Lower lobe of right lung (tissue), 2 donors: Measurements from ENCODE around the gene CEMIP. TPM values are rescaled to one million over a fixed set of nuclear protein-coding genes. Genes with fewer than 3 reads are reported as not detected.

ENCODE experiments used
- ATAC-seq, 2 donors: fragments of 200-7000 bp; cut with Tn5 transposase; one replicate each; pipeline ENCODE4 v1.9.1; 2020 to 2022; ENCODE audit warnings: mild to moderate bottlenecking in 2 of 2, moderate library complexity in 2 of 2
- DNase-seq: peaks from one replicate; pipeline ENCODE4 v3.0.0-alpha.2; 2020
- H3K27ac ChIP-seq: fragments of 200-600 bp; one replicate; pipeline ENCODE4 v1.8.0; 2022
- H3K27me3 ChIP-seq: fragments of 200-600 bp; one replicate; pipeline ENCODE4 v1.8.0; 2022; ENCODE audit warnings: low read depth
- H3K36me3 ChIP-seq: fragments of 200-600 bp; one replicate; pipeline ENCODE4 v1.8.0; 2022; ENCODE audit warnings: mild to moderate bottlenecking
- H3K4me1 ChIP-seq: fragments of 200-600 bp; one replicate; pipeline ENCODE4 v1.8.0; 2022
- H3K4me3 ChIP-seq: fragments of 200-600 bp; one replicate; pipeline ENCODE4 v1.8.0; 2022; ENCODE audit warnings: mild to moderate bottlenecking
- H3K9me3 ChIP-seq: fragments of 200-600 bp; one replicate; pipeline ENCODE4 v1.8.0; 2022
- intact Hi-C: fragments of 100-400 bp; cut with DNase I; formaldehyde crosslinking; loops from one replicate; pipeline ENCODE4 v1.11.0; 2022
- total RNA-seq: library from RNA; stranded (reverse); fragmentation: NEBNext Ultra II Directional; extraction: Animal tissue kit (Norgen Biotek cat#: 25700); gene quantifications from one replicate; pipeline ENCODE4 v1.2.1, GENCODE V29; 2021
- TF ChIP-seq, protein P1 (sequence below): fragments of 200-600 bp; IDR thresholded peaks from one replicate; pipeline ENCODE4 v1.8.0; 2022; ENCODE audit warnings: antibody characterized with exemption, mild to moderate bottlenecking
- donor health status: DM: no; HTN: yes; CAD: no; lungs with severe emphysema.

Gene CEMIP
- total RNA-seq, 1 donor from 2014 or later, result 7.3 TPM

DNA sequence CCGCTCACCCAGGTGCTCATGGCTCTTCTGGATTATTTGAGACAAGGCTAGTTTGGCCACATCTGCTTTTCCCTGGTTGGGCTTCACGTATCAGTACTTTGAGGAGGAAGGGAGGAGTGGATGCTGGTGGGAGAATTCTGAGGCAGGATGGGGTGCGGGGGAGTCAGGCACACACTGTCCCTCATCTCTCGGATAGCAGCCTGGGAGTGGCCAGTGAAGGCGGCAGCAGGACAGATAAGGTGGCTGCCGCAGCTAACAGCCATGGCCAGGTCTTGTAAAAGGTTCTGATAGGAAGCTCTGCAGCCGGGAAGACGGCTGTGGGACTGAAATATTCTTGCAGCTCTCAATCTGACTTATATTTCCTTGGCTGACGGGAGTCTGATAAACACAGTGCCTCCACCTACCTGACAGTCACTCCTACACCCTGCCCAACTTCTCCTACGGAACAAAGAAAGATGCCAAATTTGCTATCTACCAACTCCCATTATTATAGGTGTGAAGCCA lies 123.2 kb downstream of the CEMIP start:
- Histone ChIP-seq H3K27me3 (no peaks in the 10 kb centered on the region), H3K27ac (no peak overlapping the region), H3K36me3 (no peaks in the 10 kb centered on the region), H3K4me1 (no peaks in the 10 kb centered on the region), H3K4me3 (no peak overlapping the region), H3K9me3 (no peaks in the 10 kb centered on the region)
- TF ChIP-seq, protein P1, sequence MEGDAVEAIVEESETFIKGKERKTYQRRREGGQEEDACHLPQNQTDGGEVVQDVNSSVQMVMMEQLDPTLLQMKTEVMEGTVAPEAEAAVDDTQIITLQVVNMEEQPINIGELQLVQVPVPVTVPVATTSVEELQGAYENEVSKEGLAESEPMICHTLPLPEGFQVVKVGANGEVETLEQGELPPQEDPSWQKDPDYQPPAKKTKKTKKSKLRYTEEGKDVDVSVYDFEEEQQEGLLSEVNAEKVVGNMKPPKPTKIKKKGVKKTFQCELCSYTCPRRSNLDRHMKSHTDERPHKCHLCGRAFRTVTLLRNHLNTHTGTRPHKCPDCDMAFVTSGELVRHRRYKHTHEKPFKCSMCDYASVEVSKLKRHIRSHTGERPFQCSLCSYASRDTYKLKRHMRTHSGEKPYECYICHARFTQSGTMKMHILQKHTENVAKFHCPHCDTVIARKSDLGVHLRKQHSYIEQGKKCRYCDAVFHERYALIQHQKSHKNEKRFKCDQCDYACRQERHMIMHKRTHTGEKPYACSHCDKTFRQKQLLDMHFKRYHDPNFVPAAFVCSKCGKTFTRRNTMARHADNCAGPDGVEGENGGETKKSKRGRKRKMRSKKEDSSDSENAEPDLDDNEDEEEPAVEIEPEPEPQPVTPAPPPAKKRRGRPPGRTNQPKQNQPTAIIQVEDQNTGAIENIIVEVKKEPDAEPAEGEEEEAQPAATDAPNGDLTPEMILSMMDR, result no peak
- DNase-seq (no peak), ATAC-seq (no peak)
- intact Hi-C loops, result no loop called here

DNA sequence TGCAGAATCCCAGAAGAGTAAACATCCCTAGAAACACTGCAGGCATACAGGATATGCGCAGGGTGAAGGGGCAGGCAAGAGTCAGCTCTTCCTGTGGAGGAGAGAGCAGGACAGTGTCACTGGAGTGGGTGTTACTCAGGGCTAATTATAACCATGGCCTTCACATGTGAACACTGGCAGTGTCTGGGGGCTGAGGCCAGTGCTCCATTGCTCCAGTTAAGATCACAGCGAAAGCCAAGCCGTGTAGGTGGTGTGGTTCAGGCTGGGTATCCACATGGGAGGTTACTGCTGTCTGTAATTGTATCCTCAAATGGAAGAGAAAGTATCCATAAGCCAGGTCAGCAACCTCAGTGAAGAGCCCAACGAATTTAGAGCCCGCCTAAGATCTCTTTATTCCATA lies 125.8 kb downstream of the CEMIP start:
- H3K27ac ChIP-seq, result no peak overlapping the region
- DNase-seq, result no peak
- no peak overlapping the region for H3K4me3 ChIP-seq
- H3K27me3 ChIP-seq, result no peaks in the 10 kb centered on the region
- ATAC-seq, result no peak
- H3K36me3 ChIP-seq, result peaks cover 12% of the 10 kb centered on the region
- intact Hi-C loops, result no loop called here
- no peaks in the 10 kb centered on the region for H3K4me1 ChIP-seq
- TF ChIP-seq, protein P1, result no peak
- no peaks in the 10 kb centered on the region for H3K9me3 ChIP-seq

DNA sequence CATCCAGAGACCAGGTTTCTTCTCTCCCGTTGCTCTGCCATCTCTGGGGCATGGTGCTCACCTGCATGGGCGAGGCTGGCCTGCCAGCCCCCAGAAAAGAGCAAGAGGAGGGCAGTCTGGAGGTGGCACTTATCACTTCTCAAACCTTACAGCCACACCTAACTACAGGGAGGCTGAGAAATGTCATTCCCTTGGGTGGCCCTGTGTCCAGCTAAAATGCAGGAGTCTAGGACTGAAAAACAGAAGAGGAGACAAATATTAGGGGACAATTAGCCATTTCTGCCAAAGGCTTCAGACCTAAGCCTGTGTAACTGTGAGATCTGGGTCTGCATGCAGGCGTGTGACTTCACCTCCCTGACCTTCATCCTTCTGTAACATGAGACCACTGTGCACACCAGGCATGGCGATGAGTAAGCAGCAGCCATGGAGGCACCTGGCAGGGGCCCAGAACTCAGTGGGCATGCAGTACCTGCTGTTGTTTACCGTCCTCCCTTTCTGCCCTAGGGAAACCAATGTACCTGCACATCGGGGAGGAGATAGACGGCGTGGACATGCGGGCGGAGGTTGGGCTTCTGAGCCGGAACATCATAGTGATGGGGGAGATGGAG lies 127.1 kb downstream of the CEMIP start:
- H3K4me3 ChIP-seq, result no peak overlapping the region
- H3K27ac ChIP-seq, result no peak overlapping the region
- no peak for DNase-seq
- no peaks in the 10 kb centered on the region for H3K9me3 ChIP-seq
- ATAC-seq, result no peak
- no peaks in the 10 kb centered on the region for H3K27me3 ChIP-seq
- intact Hi-C loops, result no loop called here
- TF ChIP-seq, protein P1, result no peak
- no peaks in the 10 kb centered on the region for H3K4me1 ChIP-seq
- peaks cover 22% of the 10 kb centered on the region for H3K36me3 ChIP-seq

DNA sequence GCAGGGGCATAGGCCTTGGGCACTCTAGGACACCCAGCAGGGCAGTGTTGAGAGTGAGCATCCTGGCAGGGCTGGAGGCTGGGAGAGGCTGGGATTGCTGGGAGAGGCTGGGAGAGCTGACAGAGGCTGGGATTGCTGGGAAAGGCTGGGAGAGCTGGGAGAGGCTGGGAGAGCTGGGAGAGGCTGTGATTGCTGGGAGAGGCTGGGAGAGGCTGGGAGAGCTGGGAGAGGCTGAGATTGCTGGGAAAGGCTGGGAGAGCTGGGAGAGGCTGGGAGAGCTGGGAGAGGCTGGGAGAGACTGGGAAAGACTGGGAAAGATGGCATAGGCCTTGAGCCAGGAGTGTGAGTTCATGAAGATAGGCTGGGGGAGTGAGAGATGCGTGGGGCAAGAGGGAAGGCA lies 132.7 kb downstream of the CEMIP start:
- Histone ChIP-seq H3K4me1 (no peaks in the 10 kb centered on the region), H3K9me3 (no peaks in the 10 kb centered on the region), H3K27ac (no peak overlapping the region), H3K4me3 (no peak overlapping the region), H3K27me3 (no peaks in the 10 kb centered on the region), H3K36me3 (peaks cover 22% of the 10 kb centered on the region)
- TF ChIP-seq, protein P1, result no peak
- intact Hi-C loops, result no loop called here
- ATAC-seq, result no peak
- no peak for DNase-seq

DNA sequence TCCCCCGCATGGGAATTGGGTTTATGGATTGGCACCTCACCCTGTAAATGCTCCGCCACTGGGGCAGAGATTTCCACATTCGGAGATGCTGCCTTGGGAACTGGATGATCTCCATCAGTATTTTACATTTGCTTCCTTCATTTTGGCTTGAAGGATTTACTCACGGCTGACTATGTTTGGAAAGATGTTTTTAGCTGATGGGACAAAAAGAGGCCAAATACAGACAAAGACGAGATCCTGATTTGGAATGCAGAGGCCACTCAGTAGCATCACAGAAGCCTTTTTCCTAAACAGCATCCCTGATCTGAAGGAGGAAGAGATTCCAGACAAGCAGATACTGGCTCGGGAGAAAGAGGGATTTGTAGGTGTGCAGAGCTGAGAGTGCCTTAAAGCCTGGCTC lies 133.5 kb downstream of the CEMIP start:
- H3K4me1 ChIP-seq, result no peaks in the 10 kb centered on the region
- no peak for ATAC-seq
- TF ChIP-seq, protein P1, result no peak
- no peak overlapping the region for H3K27ac ChIP-seq
- intact Hi-C loops, result no loop called here
- H3K36me3 ChIP-seq, result peaks cover 22% of the 10 kb centered on the region
- DNase-seq, result no peak
- H3K9me3 ChIP-seq, result no peaks in the 10 kb centered on the region
- no peaks in the 10 kb centered on the region for H3K27me3 ChIP-seq
- no peak overlapping the region for H3K4me3 ChIP-seq
